Epithelial cell of proximal tubule (primary cell): ENCODE results near the gene CEP78. TPM values are rescaled to one million over a fixed set of nuclear protein-coding genes. Genes with fewer than 3 reads are reported as not detected.

ENCODE experiments used
- DNase-seq: peaks from one replicate; pipeline ENCODE4 v3.0.0-alpha.2; 2011; ENCODE audit warnings: low read depth
- H3K4me3 ChIP-seq: 2 replicates; pipeline ENCODE4 v1.5.1; 2011; ENCODE audit warnings: low read depth, mild to moderate bottlenecking, low read length
- CTCF ChIP-seq: conservative IDR thresholded peaks from 2 replicates; pipeline ENCODE4 v1.5.1; 2012; ENCODE audit warnings: low read depth, mild to moderate bottlenecking, low read length
- total RNA-seq: library from RNA; depleted of rRNA; stranded (reverse); fragments of >200 nt; gene quantifications from 2 replicates; pipeline ENCODE4 v1.2.3, GENCODE V29; 2015

Gene CEP78
- total RNA-seq, 1 donor from 2014 or later: 32.2 TPM

GRCh38 chr9:78324068-78324650 is 88.3 kb downstream of the CEP78 start:
- TF ChIP-seq CTCF: no peak
- DNase-seq: no peak
- no peak overlapping the region for H3K4me3 ChIP-seq

DNA sequence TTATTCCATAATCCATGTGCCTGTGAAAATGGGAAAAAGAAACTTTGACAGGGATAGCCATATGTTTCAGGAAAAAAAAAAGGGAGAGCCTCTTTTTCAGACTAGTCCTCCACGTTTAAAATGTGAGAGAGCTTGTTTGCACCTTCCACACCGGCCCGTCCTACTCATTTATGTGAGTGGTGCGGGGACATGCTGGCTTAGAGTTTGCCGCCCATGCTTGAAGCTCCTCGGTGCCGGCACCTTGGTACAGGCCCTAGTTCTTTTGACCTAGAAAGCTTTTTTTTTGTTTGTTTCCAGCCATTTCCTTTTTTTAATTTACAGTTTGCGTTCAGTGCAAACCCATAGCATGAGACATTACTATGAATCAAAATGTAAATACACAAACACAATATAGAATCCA is 88.8 kb downstream of the CEP78 start:
- no peak for DNase-seq
- TF ChIP-seq CTCF: no peak
- H3K4me3 ChIP-seq: no peak overlapping the region

DNA sequence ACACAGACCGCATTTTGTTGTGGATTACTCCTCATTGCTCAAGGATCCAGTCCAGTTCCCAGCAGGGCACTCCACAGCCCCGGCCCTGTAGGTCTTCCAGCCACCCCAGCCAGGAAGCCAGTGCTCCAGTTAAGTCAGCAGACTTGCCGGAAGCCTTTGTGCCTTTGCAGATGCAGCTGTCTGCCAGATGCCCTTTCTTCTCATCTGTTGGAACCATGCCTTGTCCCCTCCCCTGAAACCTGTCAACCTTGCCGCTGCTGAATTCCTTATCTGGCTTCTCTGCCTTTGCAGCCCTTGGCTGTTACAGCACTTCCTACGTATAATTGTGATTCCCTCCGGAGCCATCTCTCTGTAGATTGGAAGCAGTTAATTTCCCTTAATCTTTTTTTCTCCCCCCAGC is 89.5 kb downstream of the CEP78 start:
- DNase-seq: no peak
- TF ChIP-seq CTCF: no peak

GRCh38 chr9:78325846-78326360 is 90.0 kb downstream of the CEP78 start:
- DNase-seq: no peak
- TF ChIP-seq CTCF: no peak
- no peak overlapping the region for H3K4me3 ChIP-seq

More for the DNA sequence above, 89.5 kb downstream of the CEP78 start:
- no peak overlapping the region for H3K4me3 ChIP-seq

GRCh38 chr9:78326564-78326963 is 90.7 kb downstream of the CEP78 start:
- no peak for DNase-seq

More at GRCh38 chr9:78326564-78326963, 90.7 kb downstream of the CEP78 start:
- no peak overlapping the region for H3K4me3 ChIP-seq
- no peak for TF ChIP-seq CTCF

Other genes starting within 250 kb of the CEP78 start
- 19.0 and 20.6 TPM in 2 replicates for gene GNAQ, start 204.3 kb upstream of the CEP78 start, total RNA-seq
- 46.1 and 155 TPM in 2 replicates for gene PSAT1, start 61.0 kb downstream of the CEP78 start, total RNA-seq